B cell (primary cell): Measurements from ENCODE around the gene MAP3K6.

Experiments
- EZH2 ChIP-seq: IDR thresholded peaks from 2 replicates; pipeline ENCODE4 v1.6.1; 2012; ENCODE audit warnings: borderline replicate concordance, low read depth, mild to moderate bottlenecking, moderate library complexity, low read length; ENCODE audit not compliant: insufficient read depth, poor library complexity, severe bottlenecking
- TF ChIP-seq, protein P1 (sequence below): fragments of 200-600 bp; IDR thresholded peaks from one replicate; pipeline ENCODE4 v1.8.0; 2022; ENCODE audit warnings: antibody characterized with exemption, mild to moderate bottlenecking

DNA sequence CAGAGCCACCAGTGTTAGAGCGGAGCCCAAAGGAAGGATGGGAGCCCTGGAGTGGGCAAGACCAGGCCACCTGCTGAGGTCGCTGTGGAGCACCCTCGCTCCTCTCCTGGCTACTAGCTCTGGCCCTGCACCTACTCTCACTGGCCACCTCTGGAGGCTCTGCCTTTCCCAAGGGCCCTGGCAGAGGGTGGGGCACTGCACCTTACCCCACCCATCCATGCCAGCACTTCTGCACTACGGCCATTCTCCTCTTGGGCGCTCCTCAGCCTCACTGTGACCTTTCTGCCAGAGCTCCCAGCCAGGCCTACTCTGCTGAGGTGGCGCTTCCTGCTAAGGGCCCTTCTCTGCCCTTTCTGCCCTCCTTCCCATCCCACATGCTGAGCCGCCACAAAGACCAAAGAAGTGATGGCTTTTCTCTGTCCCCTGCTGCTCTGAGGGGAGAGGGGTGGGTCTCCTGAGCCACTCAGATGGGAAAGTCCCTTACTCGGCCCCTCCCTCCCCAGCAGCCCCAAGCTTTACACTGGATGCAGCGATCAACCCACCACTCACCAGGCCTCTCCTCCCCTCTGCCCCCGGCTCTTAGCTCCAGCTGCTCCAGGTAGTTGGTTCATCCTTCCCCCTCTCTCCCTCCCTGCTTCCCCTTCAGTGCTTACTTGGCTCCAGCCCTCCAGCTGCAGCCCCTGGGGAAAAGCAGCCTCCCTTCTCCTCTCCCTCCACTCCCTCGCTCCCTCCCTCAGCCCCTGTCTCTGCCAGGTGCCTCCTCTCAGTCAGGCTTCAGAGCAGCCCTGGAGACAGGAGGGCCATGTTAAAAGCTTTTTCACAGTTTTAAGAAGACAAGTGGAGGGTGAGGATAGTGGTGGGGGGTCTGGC is 59.6 kb downstream of the MAP3K6 start:
- TF ChIP-seq, protein P1, sequence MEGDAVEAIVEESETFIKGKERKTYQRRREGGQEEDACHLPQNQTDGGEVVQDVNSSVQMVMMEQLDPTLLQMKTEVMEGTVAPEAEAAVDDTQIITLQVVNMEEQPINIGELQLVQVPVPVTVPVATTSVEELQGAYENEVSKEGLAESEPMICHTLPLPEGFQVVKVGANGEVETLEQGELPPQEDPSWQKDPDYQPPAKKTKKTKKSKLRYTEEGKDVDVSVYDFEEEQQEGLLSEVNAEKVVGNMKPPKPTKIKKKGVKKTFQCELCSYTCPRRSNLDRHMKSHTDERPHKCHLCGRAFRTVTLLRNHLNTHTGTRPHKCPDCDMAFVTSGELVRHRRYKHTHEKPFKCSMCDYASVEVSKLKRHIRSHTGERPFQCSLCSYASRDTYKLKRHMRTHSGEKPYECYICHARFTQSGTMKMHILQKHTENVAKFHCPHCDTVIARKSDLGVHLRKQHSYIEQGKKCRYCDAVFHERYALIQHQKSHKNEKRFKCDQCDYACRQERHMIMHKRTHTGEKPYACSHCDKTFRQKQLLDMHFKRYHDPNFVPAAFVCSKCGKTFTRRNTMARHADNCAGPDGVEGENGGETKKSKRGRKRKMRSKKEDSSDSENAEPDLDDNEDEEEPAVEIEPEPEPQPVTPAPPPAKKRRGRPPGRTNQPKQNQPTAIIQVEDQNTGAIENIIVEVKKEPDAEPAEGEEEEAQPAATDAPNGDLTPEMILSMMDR = no peak
- TF ChIP-seq EZH2 = no peak
